PC-9 (cell line): ENCODE results near the gene CAPRIN1. TPM values are rescaled to one million over a fixed set of nuclear protein-coding genes. Genes with fewer than 3 reads are reported as not detected.

Experiments
- BruUV-seq: library from RNA; stranded (reverse); fragments of 400-500 nt; replicated peaks from 2 replicates; lab custom pipeline; 2021; lab: Mats Ljungman, UMichigan
- CTCF ChIA-PET: fragments of 300-600 bp; sonication (Branson Sonifier 250); formaldehyde crosslinking; loops from one replicate; lab custom pipeline; 2022; ENCODE audit warnings: antibody characterized with exemption; lab: Charles Lee
- POLR2A ChIA-PET: fragments of 300-600 bp; sonication (Branson Sonifier 250); formaldehyde crosslinking; loops from one replicate; lab custom pipeline; 2022; ENCODE audit warnings: antibody characterized with exemption; ENCODE audit not compliant: unreplicated experiment; lab: Charles Lee
- DNase-seq, 2 experiments: peaks; one replicate each; pipeline versions ENCODE4 v3.0.0 to v3.0.0-alpha.2; 2015 to 2022; ENCODE audit warnings: mixed read lengths in 1 of 2
- H2AFZ ChIP-seq: fragments of 200-600 bp; sonication (generic); 2 replicates; pipeline ENCODE4 v1.8.1; 2017; ENCODE audit warnings: antibody characterized with exemption
- H3F3A ChIP-seq: fragments of 200-600 bp; sonication (generic); 2 replicates; pipeline ENCODE4 v1.8.1; 2017; ENCODE audit warnings: antibody characterized with exemption, mild to moderate bottlenecking, low read depth; ENCODE audit not compliant: insufficient read depth
- H3K27ac ChIP-seq: fragments of 200-600 bp; sonication (generic); 2 replicates; pipeline ENCODE4 v1.6.1; 2016; ENCODE audit warnings: mixed run types
- H3K27me3 ChIP-seq: fragments of 200-600 bp; sonication (generic); 2 replicates; pipeline ENCODE4 v1.6.1; 2016; ENCODE audit warnings: low read depth, mixed run types; ENCODE audit not compliant: insufficient read depth
- H3K36me3 ChIP-seq: fragments of 200-600 bp; sonication (generic); 2 replicates; pipeline ENCODE4 v1.6.1; 2016; ENCODE audit warnings: low read depth, mixed run types
- H3K4me1 ChIP-seq: fragments of 200-600 bp; sonication (generic); replicated peaks from 2 replicates; pipeline ENCODE4 v1.6.1; 2016; ENCODE audit warnings: mixed run types; ENCODE audit not compliant: insufficient read depth
- H3K4me2 ChIP-seq: fragments of 200-600 bp; sonication (generic); 2 replicates; pipeline ENCODE4 v1.6.1; 2017; ENCODE audit warnings: mixed run types
- H3K4me3 ChIP-seq: fragments of 200-600 bp; sonication (generic); 2 replicates; pipeline ENCODE4 v1.6.1; 2016; ENCODE audit warnings: mixed run types
- H3K79me2 ChIP-seq: fragments of 200-600 bp; sonication (generic); 2 replicates; pipeline ENCODE4 v1.6.1; 2017; ENCODE audit warnings: low read depth, mixed run types
- H3K9me2 ChIP-seq: fragments of 200-600 bp; sonication (generic); 2 replicates; pipeline ENCODE4 v1.8.1; 2017; ENCODE audit warnings: mild to moderate bottlenecking; ENCODE audit not compliant: insufficient read depth
- H3K9me3 ChIP-seq: fragments of 200-600 bp; sonication (generic); 2 replicates; pipeline ENCODE4 v1.8.1; 2016; ENCODE audit warnings: low read depth; ENCODE audit not compliant: insufficient read depth
- H4K20me1 ChIP-seq: fragments of 200-600 bp; sonication (generic); 2 replicates; pipeline ENCODE4 v1.8.1; 2017; ENCODE audit not compliant: insufficient read depth
- EZH2 ChIP-seq: fragments of 200-600 bp; sonication (generic); IDR thresholded peaks from 2 replicates; pipeline ENCODE4 v1.8.0; 2017; ENCODE audit warnings: antibody characterized with exemption, low read depth
- intact Hi-C: fragments of 100-400 bp; cut with micrococcal nuclease; formaldehyde crosslinking; loops from one replicate; pipeline ENCODE4 v1.10.0; 2022; ENCODE audit not compliant: unreplicated experiment
- total RNA-seq: library from RNA; stranded (reverse); gene quantifications from 2 replicates; pipeline ENCODE4 v1.2.3, GENCODE V29; 2021
- TF ChIP-seq, protein P1 (sequence below): fragments of 200-600 bp; sonication (generic); conservative IDR thresholded peaks from 2 replicates; pipeline ENCODE4 v1.6.1; 2017; ENCODE audit warnings: mixed run types, antibody characterized with exemption, mild to moderate bottlenecking, moderate library complexity

Gene CAPRIN1
- total RNA-seq, 1 experiment from 2014 or later, result 289 TPM

DNA sequence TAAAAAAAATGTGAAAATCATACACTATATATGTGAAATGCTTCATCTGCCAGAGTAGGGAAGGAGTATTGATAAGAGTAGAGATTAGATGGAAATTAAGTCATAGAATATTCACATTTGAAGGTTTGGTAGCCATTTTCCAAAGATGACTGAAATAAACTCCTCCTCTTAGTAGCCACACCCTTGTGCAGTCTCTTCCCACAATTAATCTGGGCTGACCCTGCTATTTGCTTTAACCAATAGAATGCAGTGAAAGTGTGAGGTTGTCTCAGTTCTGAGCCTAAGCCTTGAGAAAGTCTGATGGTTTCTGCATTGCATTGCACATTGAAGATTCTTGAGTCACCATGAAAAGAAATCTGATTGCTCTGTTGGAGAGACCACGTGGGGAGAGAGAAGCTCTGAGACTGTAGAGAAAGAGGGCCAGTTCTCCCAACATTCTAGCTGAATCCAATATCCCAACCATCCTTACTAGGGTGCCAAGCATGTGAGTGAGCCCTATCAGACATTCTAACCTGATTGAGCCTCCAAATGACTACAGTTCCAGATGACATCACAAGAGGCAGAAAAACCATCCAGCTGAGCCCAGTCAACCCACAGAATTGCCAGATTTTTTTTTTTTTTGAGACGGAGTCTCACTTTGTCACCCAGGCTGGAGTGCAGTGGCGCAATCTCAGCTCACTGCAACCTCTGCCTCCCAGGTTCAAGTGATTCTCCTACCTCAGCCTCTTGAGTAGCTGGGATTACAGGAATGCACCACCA lies 29.4 kb upstream of the CAPRIN1 start:
- Histone ChIP-seq H4K20me1 (no peaks in the 10 kb centered on the region), H3K36me3 (no peaks in the 10 kb centered on the region), H3K4me2 (no peak overlapping the region), H2AFZ (no peak overlapping the region), H3K79me2 (no peaks in the 10 kb centered on the region), H3F3A (no peaks in the 10 kb centered on the region), H3K27me3 (no peaks in the 10 kb centered on the region), H3K27ac (no peak overlapping the region), H3K4me1 (no peaks in the 10 kb centered on the region), H3K9me2 (no peaks in the 10 kb centered on the region), H3K4me3 (no peak overlapping the region), H3K9me3 (no peaks in the 10 kb centered on the region; the same call in 1 of the 2 replicates)
- BruUV-seq, result no TSS peak
- intact Hi-C loops, result no loop called here
- POLR2A ChIA-PET, result no interaction called here
- no peak for DNase-seq
- TF ChIP-seq EZH2, result no peak
- TF ChIP-seq, protein P1, sequence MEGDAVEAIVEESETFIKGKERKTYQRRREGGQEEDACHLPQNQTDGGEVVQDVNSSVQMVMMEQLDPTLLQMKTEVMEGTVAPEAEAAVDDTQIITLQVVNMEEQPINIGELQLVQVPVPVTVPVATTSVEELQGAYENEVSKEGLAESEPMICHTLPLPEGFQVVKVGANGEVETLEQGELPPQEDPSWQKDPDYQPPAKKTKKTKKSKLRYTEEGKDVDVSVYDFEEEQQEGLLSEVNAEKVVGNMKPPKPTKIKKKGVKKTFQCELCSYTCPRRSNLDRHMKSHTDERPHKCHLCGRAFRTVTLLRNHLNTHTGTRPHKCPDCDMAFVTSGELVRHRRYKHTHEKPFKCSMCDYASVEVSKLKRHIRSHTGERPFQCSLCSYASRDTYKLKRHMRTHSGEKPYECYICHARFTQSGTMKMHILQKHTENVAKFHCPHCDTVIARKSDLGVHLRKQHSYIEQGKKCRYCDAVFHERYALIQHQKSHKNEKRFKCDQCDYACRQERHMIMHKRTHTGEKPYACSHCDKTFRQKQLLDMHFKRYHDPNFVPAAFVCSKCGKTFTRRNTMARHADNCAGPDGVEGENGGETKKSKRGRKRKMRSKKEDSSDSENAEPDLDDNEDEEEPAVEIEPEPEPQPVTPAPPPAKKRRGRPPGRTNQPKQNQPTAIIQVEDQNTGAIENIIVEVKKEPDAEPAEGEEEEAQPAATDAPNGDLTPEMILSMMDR, result no peak
- CTCF ChIA-PET, result no interaction called here

DNA sequence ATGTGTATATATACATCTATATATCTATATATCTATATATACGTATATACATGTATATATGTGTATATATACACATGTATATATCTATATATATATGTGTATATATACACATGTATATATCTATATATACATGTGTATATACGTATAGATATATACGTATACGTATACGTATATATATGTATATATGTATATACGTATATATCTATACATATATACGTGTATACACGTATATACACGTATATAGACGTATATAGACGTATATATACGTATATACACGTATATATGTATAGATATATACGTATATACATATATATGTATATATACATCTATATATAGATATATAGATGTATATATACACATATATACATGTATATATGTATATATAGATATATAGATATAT lies 25.1 kb upstream of the CAPRIN1 start:
- no peak for TF ChIP-seq EZH2
- TF ChIP-seq, protein P1, result no peak
- H3K36me3 ChIP-seq, result no peaks in the 10 kb centered on the region

DNA sequence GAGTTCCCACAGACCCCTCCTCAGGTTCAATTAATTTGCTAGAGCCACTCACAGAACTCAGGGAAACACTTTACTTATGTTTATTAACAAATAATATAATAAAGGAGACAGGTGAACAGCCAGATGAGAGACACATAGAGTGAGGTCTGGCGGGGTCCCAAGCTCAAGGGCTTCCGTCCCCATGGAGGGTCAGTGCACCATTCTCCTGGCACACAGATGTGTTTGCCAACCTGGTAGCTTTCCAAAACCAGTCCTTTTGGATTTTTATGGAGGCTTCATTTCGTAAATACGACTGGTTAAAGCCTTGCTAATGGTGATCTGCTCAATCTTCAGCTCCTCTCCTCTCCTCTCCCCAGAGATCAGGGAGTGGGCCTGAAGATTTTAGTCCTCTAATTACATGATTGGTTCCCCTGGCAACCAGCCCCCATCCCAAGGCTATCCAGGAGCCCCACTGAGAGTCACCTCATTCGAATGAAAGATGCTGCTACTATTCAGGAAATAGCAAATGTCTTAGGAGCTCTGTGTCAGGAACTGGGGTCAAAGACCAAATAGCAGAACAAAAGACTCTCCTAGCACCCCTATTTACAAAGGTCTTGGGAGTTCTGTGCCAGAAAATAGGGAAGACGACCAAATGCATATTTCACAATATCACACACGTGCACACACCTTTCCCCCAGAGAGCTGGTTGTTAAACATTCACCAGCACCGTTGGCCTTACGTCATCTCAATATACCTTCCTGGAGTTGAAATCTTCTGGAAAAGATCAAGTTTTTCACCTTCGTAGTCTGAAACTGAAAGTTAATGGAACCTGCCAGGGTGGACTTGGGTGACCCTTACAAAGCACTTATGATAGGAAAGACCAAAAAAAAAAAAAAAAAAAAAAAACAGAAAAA lies 23.8 kb upstream of the CAPRIN1 start:
- no peaks in the 10 kb centered on the region for H3K9me2 ChIP-seq
- H3K27me3 ChIP-seq, result no peaks in the 10 kb centered on the region
- BruUV-seq, result no TSS peak

More for the DNA sequence above, 25.1 kb upstream of the CAPRIN1 start:
- no peaks in the 10 kb centered on the region for H3K4me1 ChIP-seq
- no peaks in the 10 kb centered on the region for H3K27me3 ChIP-seq
- intact Hi-C loops, result no loop called here
- no peak overlapping the region for H2AFZ ChIP-seq
- POLR2A ChIA-PET, result interaction anchor here (0.6 kb wide), 1 partner anchor 228 kb away, joined by 7 read pairs; no protein-coding TSS in a partner anchor
- DNase-seq, result no peak
- CTCF ChIA-PET, result no interaction called here
- no peaks in the 10 kb centered on the region; the same call in 1 of the 2 replicates for H3K9me3 ChIP-seq
- H3K4me3 ChIP-seq, result no peak overlapping the region
- no peaks in the 10 kb centered on the region for H3K79me2 ChIP-seq
- H3F3A ChIP-seq, result no peaks in the 10 kb centered on the region
- H3K27ac ChIP-seq, result no peak overlapping the region
- BruUV-seq, result no TSS peak
- H3K9me2 ChIP-seq, result no peaks in the 10 kb centered on the region
- H3K4me2 ChIP-seq, result no peak overlapping the region
- no peaks in the 10 kb centered on the region for H4K20me1 ChIP-seq

More for the DNA sequence above, 23.8 kb upstream of the CAPRIN1 start:
- no peak for DNase-seq
- H3K36me3 ChIP-seq, result no peaks in the 10 kb centered on the region
- H3F3A ChIP-seq, result no peaks in the 10 kb centered on the region
- H3K4me1 ChIP-seq, result no peaks in the 10 kb centered on the region
- no peak overlapping the region for H3K4me3 ChIP-seq
- ChIA-PET CTCF (no interaction called here), POLR2A (interaction anchor here (0.7 kb wide), 1 partner anchor 200 kb away, joined by 20 read pairs; no protein-coding TSS in a partner anchor)
- intact Hi-C loops, result no loop called here
- no peaks in the 10 kb centered on the region for H4K20me1 ChIP-seq
- no peaks in the 10 kb centered on the region for H3K79me2 ChIP-seq
- no peak overlapping the region for H3K27ac ChIP-seq
- no peak overlapping the region for H2AFZ ChIP-seq
- no peak overlapping the region for H3K4me2 ChIP-seq
- TF ChIP-seq EZH2, result no peak
- TF ChIP-seq, protein P1, result no peak
- no peaks in the 10 kb centered on the region for H3K9me3 ChIP-seq
